HG02943 (cell line): ENCODE results near the gene FYB1.

Experiments
- ATAC-seq: cut with Tn5 transposase; IDR thresholded peaks from one replicate; pipeline ENCODE4 v1.9.1; 2021; ENCODE audit warnings: mild to moderate bottlenecking, low read depth, moderate library complexity; ENCODE audit not compliant: unreplicated experiment

Gene FYB1

DNA sequence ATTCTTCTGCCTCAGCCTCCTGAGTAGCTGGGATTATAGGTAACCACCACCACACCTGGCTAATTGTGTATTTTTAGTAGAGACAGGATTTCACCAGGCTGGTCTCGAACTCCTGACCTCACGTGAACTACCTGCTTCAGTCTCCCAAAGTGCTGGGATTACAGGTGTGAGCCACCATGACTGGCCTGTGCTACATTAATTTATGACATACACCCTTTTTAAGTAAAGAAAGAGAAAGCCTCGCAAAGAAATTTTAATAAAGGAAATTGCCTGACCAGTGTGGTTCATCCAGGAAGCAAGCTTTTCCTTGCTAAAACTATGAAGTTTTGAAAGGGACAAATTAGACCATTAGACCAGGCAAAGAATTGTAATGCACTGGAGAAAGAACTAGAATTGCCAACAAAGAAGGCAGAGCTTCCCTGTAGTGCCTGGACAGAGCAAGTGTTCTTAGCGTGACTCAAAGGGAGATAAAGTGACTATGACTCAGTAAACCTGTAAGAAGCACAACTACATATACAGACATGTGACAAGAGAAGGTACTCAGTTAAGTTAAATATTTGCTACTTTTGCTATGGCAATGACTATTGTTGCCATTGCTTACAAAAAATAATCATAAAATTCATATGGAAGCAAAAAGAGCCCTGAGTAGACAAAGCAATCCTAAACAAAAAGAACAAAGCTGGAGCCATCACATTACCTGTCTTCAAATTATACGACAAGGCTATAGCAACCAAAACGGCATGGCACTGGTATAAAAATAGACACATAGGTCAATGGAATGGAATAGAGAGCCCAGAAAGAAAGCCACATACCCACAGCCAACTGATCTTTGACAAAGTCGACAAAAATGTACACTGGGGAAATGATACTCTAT lies 54.6 kb downstream of the FYB1 start:
- ATAC-seq, result no peak

DNA sequence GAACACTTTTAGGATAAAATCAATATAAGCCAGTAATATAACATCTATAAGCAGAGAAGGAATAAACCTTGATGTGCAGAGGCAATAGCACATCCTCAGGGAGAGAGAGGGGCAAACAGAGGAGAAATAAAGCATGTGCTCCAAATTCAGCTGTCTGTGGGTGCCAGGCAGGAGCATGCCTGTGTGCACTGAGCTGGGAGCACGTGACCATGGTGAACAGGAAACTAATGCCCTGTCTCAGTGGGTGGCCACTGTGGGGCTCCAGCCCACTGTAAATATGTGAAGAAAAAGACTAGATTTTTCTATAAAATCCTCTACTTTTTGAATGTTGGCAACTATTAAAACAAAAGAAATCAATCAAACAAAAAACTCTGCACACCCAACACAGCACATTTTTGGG lies 55.3 kb downstream of the FYB1 start:
- ATAC-seq, result no peak

DNA sequence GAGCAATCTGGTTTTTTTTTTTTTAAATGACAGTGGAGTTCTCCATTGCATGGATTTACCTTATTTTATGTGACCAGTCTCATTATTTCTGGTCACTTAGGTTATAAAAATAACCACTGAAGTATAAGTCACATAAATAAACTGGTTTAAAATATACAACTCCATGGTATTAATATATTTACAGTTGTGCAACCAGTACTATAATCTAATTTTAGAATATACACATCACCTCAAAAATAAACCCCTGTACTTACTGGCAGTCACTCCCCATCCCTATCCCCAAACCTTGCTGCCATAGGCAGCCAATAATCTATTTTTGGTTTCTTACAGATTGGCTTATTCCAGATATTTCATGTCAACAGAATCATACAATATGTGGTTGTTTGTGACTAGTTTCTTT lies 57.8 kb downstream of the FYB1 start:
- no peak for ATAC-seq

DNA sequence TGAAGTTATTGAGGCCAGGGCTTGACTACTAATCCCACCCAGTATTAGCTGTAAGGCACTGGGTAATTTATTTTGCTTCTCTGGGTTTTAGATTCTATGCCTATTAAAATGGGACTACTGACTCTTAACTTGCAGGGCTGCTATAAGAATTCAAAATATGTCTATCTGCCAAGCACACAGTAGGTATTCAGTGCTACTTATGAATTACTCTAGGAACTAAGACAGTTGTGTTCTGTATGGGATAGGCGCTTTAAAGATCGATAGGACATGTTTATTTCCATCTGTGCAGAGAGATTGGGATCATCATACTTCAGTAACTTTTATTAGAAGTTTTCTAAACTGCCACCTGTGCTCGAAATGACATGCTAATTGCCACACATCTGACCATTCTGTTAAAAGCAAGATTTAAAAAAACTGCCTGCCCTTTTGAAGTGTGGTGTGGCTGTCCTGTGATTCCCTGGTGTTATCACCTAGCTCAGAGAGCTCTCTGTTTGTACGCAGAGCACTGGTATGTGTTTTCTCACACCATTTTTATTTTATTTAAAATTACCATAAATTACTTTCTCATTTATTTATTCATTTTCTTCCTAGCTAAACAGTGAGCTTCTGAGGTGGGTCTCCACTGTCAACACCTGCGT lies 58.7 kb downstream of the FYB1 start:
- no peak for ATAC-seq

DNA sequence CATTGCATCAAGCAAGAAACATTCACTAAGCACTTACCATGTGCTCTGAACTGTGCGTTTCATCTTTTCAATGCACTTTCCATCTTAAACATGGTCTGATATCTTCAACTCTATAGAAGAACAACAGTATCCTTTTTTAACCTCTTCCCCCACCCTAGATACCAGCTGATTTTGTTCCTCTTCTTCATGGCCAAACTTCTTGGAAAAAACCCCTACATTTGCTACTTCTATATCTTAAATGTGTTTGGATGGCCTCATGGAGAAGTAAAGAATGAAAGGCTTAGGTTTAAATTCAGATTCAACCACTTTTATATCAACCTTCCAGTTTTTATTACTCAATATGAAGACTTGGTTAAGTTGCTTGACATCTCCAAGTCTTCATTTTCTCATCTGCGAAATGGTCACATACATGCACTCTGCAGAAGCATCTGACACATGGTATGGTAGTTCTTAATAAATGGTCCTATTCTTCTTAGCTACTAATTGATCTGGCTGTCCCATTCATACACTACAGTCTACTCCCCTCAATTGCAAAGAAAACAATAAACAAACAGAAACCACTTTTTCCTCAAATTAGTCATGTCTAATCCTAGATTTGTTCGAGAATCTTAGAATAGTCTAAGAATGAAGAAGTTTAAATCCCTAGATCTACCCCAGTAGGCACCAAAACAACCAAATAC lies 59.4 kb downstream of the FYB1 start:
- no peak for ATAC-seq

DNA sequence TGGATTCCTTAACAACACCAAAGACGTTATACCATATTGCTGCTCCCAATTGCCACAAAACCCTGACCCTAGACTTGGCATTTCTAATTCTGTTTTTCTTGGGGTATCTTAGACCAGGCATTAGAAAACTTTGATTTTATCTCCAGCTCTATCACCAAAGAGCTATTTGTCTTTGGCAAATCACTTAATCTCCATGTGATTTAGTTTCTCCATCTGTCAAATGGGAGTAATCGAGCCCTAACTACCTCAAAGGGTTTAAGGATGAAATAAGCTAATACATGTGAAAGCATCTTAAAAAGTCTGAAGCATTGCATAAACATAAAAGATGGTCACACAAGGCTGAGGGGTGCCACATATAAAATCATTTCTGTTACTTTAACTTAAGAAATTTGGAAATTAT lies 60.6 kb downstream of the FYB1 start:
- ATAC-seq, result no peak

DNA sequence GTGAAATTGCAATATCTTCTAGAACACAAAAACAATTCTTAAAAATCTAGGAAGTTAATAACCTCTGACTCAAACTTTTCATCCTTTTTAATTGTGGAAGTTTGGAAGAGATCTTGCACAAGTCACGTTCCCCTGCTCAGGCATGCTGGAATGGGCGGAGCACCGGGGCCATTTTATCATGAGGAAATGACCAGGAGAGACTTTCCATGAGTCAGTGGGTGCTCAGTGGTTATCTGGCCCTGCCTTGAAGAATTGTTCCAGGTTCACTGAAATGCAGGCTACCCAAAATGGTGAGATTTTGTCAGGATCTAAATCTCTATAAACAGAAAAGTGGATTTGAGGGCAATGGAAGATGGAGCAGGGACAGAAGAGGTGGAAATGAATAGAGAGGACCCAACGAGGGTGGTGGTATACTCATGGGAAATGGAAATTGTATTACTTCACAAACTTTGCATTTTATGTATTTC lies 61.2 kb downstream of the FYB1 start:
- ATAC-seq, result no peak

DNA sequence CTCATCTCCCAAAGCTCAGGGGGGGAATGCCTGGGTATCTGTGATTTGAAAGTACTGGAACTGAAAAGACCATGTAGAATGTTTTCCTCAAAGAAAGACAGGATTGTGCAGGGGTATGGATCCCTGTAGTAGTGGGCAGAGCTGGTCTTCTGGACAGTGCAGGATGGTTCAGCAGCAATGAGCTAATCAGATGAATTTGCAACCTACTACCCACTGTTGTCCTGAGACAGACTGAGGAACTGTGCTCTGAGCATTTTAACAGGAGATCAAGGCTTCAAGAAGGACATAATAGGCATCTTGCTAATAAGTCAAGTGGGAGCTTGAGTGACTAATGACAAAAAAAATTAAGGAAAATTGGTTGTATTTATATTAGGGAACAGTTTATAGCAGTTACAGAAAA lies 61.7 kb downstream of the FYB1 start:
- no peak for ATAC-seq

DNA sequence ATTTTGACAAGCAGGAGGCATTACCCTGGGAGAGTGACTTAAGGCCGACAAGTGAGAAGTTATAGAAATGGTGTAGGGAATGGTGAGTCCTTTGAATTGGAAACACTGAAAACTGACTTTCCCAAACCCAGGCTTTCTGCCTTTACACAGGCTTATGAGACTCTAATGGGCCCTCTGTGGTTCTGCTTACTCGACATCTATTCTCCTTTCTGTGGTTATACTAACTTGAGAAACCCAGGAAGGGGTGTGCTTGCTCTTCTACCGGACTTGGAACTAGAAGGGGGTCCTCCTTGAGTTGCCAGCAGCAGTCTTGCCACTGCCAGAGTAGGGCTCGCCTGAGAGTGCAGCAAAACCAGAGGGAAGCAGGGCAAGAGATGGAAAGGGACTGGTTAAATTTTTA lies 63.3 kb downstream of the FYB1 start:
- no peak for ATAC-seq

DNA sequence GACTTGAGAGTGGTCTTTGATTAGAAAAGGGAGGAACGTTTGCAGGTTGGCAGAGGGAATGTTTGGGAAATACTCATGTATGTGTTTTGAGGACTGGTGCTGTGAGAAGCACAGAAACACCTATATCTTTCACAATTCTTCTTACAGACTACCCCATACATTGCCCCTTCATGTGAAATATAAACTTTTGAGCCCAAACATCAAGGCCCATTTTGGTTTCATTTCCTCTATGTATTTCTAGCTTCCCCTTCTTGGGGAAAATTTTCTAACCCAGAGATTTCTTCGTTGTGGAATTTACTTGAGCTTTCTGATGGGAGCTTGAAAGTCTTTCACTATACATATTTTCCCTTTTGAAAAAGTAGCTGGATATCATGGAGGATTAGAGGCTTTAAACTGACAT lies 67.6 kb downstream of the FYB1 start:
- no peak for ATAC-seq

DNA sequence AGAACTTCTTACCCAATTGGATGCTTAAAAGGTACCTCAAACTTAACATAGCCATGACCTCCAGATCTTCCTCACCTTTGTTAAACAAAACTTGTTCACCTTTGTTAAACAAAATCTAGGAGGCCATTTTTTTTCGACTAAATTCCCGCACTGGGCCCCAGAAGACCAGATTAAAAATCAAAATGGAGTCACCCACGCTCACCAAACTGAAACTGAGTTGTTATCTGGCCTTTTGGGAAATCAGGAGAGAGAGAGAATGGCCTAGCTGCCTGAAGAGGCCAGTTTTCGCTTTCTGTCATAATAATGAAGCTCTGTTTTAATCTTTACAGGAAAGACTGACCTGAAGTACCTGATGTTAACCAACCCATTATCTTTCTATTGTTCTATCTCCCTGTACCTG lies 69.4 kb downstream of the FYB1 start:
- no peak for ATAC-seq

DNA sequence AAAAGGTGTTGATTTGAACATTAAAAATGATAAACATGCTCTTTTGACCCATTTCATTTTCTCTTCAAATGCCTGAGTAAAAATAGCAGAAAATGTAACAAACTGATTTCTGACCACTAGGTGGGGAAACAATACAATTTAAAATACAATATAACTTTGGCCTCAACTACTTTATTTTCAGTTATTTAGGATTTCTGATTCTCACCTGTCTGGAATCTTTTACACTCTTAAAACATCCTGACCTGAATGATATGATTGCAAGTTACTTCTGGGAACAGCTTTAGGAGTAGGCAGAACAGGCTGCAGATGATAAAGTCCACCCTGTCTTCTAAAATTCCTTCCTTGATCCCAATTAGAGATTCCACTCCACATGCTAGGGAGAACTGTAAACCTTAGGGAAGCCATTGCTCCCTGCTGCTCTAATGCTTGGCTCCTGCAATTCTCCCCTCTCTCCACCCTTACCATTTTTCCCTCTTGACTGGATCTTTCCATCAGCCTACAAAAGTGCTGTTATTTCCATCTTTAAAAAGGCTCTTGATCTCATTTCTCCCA lies 70.3 kb downstream of the FYB1 start:
- ATAC-seq, result no peak

DNA sequence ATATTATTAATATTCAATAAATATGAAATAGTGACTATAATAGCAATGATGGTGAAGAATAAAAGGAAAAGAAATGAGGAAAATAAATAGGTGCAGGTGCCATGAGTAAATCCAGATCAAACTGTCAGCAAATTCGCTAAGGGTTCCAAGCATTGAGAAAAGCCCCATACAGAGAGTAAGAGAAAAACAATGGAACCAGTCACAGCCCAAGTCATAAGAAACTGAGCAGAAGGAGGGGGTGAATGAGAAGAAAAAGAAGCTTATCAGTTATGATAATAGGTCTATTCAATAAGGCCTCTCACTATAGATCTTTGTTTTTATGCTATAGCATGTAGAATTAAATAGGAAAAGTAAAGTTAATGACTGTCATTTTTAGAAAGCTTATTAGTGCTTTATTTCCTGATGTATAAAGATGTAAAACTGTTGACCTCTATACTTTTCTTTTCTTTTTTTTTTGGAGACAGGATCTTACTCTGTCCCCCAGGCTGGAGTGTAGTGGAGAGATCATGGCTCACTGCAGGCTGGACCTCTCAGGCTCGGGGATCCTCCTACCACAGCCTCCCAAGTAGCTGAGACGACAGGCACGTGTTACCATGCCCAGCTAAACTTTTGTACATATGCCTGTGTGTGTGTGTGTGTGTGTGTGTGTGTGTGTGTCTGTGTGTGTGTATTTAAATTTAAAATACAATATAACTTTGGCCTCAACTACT lies 72.4 kb downstream of the FYB1 start:
- no peak for ATAC-seq

DNA sequence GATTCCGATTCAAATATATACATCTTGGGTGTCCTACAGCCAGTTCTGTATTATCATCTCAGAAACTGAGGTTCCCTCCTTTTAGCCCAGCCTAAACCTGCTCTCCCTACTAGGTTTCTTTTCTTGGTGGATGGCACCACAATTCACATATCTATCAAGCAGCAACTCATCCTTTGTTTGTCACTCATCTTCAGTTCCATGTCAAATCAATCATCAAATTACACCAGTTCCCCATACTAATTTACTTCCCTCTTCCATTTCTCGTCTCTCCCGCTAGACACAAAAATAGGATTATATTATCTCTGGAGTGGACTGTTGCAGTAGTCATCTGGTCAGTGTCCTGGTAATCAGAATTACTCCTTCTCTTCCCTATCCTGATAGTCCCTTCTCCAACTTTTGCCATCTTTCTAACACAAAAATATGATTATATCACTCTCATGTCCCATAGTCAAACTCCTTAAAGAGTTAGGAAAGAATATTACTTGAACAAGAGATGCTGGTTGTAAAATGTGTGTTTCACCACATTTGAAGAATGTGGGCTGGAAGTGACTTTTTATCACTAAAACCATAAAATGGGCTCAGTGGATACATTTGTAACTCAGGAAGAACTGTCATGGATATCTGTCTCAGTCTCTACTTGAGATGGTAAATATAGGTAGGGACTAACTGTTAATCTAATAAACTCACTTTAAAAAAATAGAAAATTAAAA lies 76.1 kb downstream of the FYB1 start:
- no peak for ATAC-seq

DNA sequence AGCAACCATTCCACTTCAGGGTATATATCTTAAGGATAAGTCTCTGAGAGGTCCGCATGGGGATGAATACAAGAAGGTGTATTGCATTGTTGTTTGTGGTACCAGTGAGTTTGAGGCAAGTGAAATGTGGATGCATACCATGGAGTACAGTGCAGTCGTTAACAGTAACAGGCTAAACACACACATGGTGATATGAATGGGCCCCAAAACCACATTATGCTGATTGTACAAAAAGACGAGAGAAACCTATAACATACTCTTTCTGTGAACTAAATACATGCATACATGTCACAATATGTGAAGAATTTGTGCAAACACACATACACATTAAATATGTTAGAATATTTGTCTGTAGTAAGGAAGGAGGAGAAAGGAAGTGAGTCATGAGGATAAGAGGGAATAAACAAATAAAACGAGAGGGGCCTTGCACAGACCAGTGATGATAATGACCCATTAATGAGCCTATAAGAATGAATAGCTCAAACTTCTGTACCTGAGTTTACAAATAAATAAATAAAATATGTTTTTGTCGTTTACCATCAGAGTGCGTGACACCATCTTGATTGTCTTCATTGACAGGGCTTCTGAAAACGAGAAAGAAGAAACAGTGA lies 78.7 kb downstream of the FYB1 start:
- ATAC-seq, result no peak

DNA sequence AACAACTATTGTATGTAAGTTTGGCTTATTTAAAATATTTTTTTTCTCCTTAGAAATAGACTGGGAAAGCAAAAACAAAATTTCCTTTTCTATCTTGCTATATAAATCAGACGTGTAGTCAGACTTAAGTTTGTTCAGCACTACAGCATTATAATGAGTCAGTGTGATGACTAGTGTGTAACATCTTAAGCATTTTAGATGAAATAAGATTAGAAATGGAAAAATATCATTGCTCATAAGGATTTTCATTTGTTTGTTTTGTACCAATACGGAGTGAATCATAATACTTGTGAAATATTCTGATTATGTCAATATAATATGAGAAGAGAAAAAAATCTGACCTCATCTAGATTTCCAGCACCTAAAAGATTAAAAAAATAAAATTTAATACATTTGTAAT lies 80.5 kb downstream of the FYB1 start:
- no peak for ATAC-seq

DNA sequence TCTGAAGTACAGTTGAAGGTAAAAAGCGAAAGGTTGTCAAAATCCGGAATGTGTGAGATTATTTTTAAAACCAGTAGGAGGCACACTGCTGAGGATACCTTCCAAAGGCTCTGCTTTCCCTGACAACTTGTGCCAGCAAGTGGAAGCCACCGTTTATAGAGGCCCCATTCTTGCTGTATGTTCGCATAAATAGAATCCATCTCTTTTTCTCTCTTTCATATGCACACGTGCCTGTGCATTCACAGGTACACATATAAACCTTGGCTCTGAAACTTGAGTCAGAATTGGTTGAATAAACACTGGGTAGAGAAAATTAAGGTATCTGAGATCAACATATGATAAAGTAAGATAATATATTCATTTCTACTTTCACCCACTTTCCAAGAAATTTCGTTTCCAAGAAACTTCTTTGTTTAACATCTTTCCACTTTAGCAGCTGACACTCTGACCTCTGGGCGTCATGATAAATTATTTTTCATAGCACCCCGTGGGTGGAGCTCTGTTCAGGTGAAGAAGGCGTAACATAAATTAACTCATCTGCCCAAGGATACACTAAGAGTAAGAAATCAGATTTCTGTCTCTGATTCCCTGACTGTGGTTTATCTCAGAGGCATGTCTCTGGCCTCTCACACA lies 81.4 kb downstream of the FYB1 start:
- no peak for ATAC-seq

DNA sequence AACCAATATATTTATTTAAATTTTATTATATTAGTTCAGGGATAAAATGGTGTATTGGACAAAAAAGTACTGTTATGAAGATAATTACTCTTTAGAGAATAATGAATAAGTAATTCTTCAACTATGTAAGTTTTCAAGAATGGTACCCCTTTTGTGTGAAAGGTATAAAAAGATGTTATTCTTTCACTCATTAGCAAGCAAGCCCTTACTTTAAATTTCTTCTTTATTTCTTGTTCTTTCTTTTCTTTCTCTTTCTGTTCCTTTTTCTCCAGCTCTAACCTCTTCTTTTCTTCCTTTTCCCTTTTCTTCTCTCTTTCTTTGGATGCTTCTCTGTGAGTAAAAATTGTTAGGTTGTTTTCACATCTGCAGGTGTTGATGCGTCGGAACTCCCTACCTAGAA lies 82.0 kb downstream of the FYB1 start:
- ATAC-seq, result no peak

DNA sequence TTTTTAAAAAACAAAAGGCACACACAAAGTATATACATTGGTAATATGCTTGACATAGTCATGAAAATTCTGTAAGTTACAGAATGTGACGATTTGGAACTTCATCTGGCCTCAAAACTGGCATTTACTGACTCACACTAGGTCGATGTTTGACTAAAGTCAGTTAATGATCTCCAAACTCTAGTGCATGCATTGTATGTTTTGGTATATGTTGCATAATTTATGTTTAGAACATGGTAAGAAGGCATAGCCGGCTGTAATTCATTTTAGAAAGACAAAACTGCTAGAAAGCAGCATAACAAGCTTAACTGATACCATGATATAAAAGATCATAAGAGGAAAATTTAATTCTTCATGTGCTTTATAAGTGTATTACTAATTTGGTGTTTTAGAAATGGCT lies 86.6 kb downstream of the FYB1 start:
- ATAC-seq, result no peak
